Mucosa of descending colon (tissue), 3 donors: ENCODE data around the gene LURAP1L. TPM values are rescaled to one million over a fixed set of nuclear protein-coding genes. Genes with fewer than 3 reads are reported as not detected.

Source experiments
- ATAC-seq: fragments of 200-7000 bp; cut with Tn5 transposase; one replicate; pipeline ENCODE4 v1.9.1; 2020; ENCODE audit warnings: mild to moderate bottlenecking, moderate library complexity
- DNase-seq, 3 donors: peaks; one replicate each; pipeline ENCODE4 v3.0.0-alpha.2; 2020
- H3K36me3 ChIP-seq: fragments of 200-600 bp; one replicate; pipeline ENCODE4 v1.8.0; 2021; ENCODE audit warnings: low read depth, mild to moderate bottlenecking
- H3K4me1 ChIP-seq: fragments of 200-600 bp; one replicate; pipeline ENCODE4 v1.8.0; 2021; ENCODE audit warnings: low read depth, mild to moderate bottlenecking
- H3K4me3 ChIP-seq: fragments of 200-600 bp; one replicate; pipeline ENCODE4 v1.8.0; 2021; ENCODE audit warnings: mild to moderate bottlenecking
- H3K9me3 ChIP-seq: fragments of 200-600 bp; one replicate; pipeline ENCODE4 v1.8.0; 2021; ENCODE audit warnings: mild to moderate bottlenecking
- intact Hi-C, 2 donors: fragments of 100-400 bp; cut with DNase I in 1 of 2; cut with micrococcal nuclease in 1 of 2; formaldehyde crosslinking; loops; one replicate each; pipeline versions ENCODE4 v1.11.0 to v1.11.1; 2022; cut with DNase I, micrococcal nuclease
- total RNA-seq, 3 donors: library from RNA; stranded (reverse); fragmentation: NEBNext Ultra II Directional in 2 of 3; extraction: Animal tissue kit (Norgen Biotek cat#: 25700) in 2 of 3; gene quantifications; one replicate each; pipeline versions ENCODE4 v1.2.1 to v1.2.4, GENCODE V29; 2021 to 2023
- TF ChIP-seq, protein P1 (sequence below): fragments of 200-600 bp; IDR thresholded peaks from one replicate; pipeline ENCODE4 v1.8.0; 2022; ENCODE audit warnings: antibody characterized with exemption, mild to moderate bottlenecking
- donor health status: DM: no; HTN: no; CAD: no; lungs with moderate emphysema.
- donor health status: DM: no; HTN: no; CAD: no.
- donor health status: DM: no; HTN: yes; CAD: no.

LURAP1L gene
- total RNA-seq, 3 donors from 2014 or later = 22.3 to 31.8 (median 31.0) TPM

DNA sequence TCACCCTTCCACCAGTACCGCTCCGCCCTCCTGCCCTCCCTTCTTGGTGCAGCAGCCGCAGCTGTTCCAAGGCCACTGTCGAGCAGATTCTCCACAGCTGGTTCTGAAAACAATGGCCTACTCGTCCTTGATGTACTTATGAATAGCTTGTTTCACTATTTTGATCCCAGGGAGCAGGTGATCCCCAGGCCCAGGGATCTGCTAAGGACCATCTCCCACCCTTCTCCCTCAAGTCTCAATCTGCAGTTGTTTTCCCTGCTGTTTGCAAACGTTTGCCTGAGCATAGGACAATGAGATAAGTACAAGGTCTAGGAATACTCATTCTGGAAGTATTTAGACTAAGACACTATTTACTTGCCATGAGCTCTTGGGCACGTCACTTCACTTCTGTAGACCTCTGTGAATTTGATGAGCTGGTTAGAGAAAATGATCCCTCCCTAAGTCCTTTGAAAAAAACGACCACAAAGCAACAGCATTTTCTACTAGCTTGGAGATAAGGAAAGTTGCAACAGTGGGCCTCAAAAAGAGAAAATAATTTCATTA lies 1.8 kb downstream of the LURAP1L start:
- Histone ChIP-seq H3K4me3 (peak overlapping the region; percentile 62), H3K9me3 (no peaks in the 10 kb centered on the region), H3K36me3 (no peaks in the 10 kb centered on the region), H3K4me1 (no peaks in the 10 kb centered on the region)
- peak; percentile 7 for ATAC-seq
- DNase-seq = peak; percentile 88 to 91 (median 90)
- TF ChIP-seq, protein P1, sequence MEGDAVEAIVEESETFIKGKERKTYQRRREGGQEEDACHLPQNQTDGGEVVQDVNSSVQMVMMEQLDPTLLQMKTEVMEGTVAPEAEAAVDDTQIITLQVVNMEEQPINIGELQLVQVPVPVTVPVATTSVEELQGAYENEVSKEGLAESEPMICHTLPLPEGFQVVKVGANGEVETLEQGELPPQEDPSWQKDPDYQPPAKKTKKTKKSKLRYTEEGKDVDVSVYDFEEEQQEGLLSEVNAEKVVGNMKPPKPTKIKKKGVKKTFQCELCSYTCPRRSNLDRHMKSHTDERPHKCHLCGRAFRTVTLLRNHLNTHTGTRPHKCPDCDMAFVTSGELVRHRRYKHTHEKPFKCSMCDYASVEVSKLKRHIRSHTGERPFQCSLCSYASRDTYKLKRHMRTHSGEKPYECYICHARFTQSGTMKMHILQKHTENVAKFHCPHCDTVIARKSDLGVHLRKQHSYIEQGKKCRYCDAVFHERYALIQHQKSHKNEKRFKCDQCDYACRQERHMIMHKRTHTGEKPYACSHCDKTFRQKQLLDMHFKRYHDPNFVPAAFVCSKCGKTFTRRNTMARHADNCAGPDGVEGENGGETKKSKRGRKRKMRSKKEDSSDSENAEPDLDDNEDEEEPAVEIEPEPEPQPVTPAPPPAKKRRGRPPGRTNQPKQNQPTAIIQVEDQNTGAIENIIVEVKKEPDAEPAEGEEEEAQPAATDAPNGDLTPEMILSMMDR = no peak
- intact Hi-C loops = no loop called here

DNA sequence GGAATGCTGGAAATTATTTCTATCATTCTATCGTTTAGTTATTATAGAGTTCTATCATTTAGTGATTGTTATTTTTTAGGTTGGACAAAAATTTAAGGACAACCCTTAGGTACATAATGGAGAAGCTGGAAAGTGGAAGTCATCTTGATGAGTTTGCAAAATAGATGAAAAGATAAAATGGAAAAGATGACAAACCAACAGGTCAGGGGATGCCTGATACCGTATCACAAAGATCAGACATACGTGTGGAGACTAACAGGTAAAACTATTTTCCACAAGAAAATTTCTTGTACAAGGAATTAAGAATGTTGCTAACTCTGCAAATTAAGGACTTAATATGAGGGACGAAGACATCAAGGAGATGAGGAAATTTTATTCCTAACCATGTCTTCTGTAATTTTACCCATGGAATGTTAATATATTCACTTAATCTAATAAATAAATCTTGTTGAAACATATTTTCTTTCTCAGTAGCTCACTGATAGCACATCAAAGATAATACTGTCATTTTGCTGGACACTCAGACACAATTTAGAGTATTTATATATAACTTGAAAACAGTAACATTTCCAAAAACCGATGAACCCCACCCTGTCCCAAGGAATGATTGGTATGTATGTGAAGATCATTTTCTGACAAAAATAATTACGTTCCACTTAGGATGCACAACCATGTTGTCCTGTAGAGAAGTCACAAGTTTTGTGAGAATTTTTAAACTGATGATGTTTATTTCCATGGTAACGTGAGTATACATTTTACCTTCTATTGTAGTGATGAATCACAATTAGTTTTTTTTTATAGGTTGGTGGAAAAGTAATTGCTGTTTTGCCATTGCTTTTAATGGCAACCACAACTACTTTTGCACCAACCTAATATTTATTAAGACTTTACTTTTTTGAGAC lies 2.6 kb downstream of the LURAP1L start:
- no peaks in the 10 kb centered on the region for H3K9me3 ChIP-seq
- no peak for ATAC-seq
- no peak overlapping the region for H3K4me3 ChIP-seq
- no peaks in the 10 kb centered on the region for H3K36me3 ChIP-seq
- no peak for DNase-seq
- TF ChIP-seq, protein P1 = no peak
- intact Hi-C loops = no loop called here
- no peaks in the 10 kb centered on the region for H3K4me1 ChIP-seq

DNA sequence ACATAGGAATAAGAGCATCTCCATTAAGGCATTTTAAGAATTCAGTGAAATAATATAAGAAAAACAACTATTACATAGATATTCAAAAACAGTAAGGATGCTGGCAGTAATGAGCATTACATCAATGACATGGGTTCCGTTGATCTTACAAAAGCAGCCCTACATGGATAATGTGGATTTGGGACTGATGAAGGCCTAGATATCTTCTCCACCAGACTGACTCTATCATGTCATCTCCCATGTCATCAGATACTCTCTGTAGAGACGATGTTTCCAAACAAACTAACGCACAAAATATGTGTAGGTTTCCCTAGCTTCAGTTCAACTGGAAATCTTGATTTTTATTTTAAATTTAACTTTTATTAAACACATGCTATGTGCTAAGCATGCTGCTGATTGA lies 3.6 kb downstream of the LURAP1L start:
- TF ChIP-seq, protein P1 = no peak
- DNase-seq = no peak
- Histone ChIP-seq H3K9me3 (no peaks in the 10 kb centered on the region), H3K36me3 (no peaks in the 10 kb centered on the region), H3K4me3 (no peak overlapping the region), H3K4me1 (no peaks in the 10 kb centered on the region)
- ATAC-seq = no peak
- intact Hi-C loops = no loop called here

DNA sequence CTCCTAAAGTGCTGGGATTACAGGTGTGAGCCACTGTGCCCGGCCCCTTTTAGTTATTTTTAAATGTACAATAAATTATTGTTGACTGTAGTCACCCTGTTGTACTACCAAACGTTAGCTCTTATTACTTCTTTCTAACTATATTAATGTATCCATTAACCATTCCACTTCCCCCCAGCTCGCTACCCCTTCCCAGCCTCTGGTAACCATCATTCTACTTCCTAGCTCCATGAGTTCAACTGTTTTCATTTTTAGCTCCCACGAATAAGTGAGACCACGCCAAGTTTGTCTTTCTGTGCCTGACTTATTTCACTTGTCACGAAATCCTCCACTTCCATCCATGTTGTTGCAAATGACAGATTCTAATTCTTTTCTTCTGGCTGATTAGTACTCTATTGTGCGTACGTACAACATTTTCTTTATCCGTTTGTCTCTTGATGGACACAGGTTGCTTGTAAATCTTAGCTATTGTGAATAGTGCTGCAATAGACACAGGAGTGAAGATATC lies 6.5 kb downstream of the LURAP1L start:
- ATAC-seq = no peak
- intact Hi-C loops = no loop called here

DNA sequence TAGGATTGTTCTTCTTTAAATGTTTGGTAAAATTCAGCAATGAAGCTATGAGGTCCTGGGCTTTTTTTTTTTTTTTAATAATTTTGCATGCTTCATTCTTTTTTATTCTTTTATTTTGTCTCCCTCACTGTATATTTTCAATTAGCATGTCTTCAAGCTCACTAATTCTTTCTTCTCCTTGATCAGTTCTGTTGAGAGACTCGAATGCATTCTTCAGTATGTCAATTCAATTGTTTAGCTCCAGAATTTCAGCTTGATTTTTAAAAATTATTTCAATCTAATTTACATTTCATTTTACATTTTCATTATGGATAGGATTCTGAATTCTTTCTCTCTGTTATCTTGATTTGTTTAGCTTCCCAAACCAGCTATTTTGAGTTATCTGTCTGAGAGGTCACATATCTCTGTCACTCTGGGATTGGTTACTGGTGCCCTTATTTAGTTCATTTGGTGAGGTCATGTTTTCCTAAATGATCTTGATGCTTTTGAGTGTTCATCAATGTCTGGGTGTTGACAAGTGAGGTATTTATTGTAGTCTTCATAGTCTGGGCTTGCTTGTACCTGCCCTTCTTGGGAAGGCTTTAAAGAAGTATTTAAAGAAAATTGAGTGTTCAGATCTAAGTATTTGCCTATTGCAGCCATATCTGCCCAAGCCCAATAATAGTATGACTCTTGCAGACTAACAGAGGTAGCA lies 9.1 kb downstream of the LURAP1L start:
- H3K36me3 ChIP-seq = no peaks in the 10 kb centered on the region
- ATAC-seq (no peak), DNase-seq (no peak)
- intact Hi-C loops = no loop called here
- no peaks in the 10 kb centered on the region for H3K9me3 ChIP-seq
- TF ChIP-seq, protein P1 = no peak
- H3K4me3 ChIP-seq = no peak overlapping the region
- H3K4me1 ChIP-seq = peaks cover 9% of the 10 kb centered on the region

More for the DNA sequence above, 6.5 kb downstream of the LURAP1L start:
- H3K9me3 ChIP-seq = no peaks in the 10 kb centered on the region
- TF ChIP-seq, protein P1 = no peak
- H3K36me3 ChIP-seq = no peaks in the 10 kb centered on the region
- no peak overlapping the region for H3K4me3 ChIP-seq
- DNase-seq = no peak
- peaks cover 9% of the 10 kb centered on the region for H3K4me1 ChIP-seq
